Astrocyte (in vitro differentiated cells and primary cell): ENCODE results near the gene POLG. TPM values are rescaled to one million over a fixed set of nuclear protein-coding genes. Genes with fewer than 3 reads are reported as not detected.

Experiments
- DNase-seq: peaks from one replicate; pipeline ENCODE4 v3.0.0-alpha.2; 2010; ENCODE audit warnings: low read depth
- FAIRE-seq: peaks from 2 replicates; lab custom pipeline; 2011; peaks lifted over from hg19 to GRCh38; lab: Jason Lieb, UNC
- H2AFZ ChIP-seq: 2 replicates; pipeline ENCODE4 v1.6.0; 2012; ENCODE audit warnings: low read depth, low read length, inconsistent platforms
- H3K27ac ChIP-seq: 2 replicates; pipeline ENCODE4 v1.5.1; 2011; ENCODE audit warnings: low read depth, low read length, inconsistent platforms
- H3K27me3 ChIP-seq: 2 replicates; pipeline ENCODE4 v1.6.0; 2011; ENCODE audit warnings: low read length, inconsistent platforms; ENCODE audit not compliant: insufficient read depth
- H3K36me3 ChIP-seq: 2 replicates; pipeline ENCODE4 v1.5.1; 2011; ENCODE audit warnings: low read length, inconsistent platforms; ENCODE audit not compliant: insufficient read depth
- H3K4me1 ChIP-seq: 2 replicates; pipeline ENCODE4 v1.5.1; 2011; ENCODE audit warnings: low read length, inconsistent platforms; ENCODE audit not compliant: insufficient read depth
- H3K4me2 ChIP-seq: 2 replicates; pipeline ENCODE4 v1.6.0; 2012; ENCODE audit warnings: low read length, inconsistent platforms
- H3K4me3 ChIP-seq: 2 replicates; pipeline ENCODE4 v1.5.1; 2011; ENCODE audit warnings: low read depth, mild to moderate bottlenecking, low read length, inconsistent platforms; ENCODE audit not compliant: insufficient read depth
- H3K79me2 ChIP-seq: 2 replicates; pipeline ENCODE4 v1.6.0; 2012; ENCODE audit warnings: mild to moderate bottlenecking, low read length, inconsistent platforms; ENCODE audit not compliant: insufficient read depth
- H3K9ac ChIP-seq: 2 replicates; pipeline ENCODE4 v1.6.0; 2012; ENCODE audit warnings: mild to moderate bottlenecking, low read length, inconsistent platforms
- H3K9me3 ChIP-seq: 2 replicates; pipeline ENCODE4 v1.5.1; 2012; ENCODE audit warnings: low read depth, mild to moderate bottlenecking, low read length, inconsistent platforms; ENCODE audit not compliant: insufficient read depth
- H4K20me1 ChIP-seq: 2 replicates; pipeline ENCODE4 v1.6.0; 2012; ENCODE audit warnings: low read length, inconsistent platforms; ENCODE audit not compliant: insufficient read depth
- H3K27ac Mint-ChIP-seq: one replicate; pipeline ENCODE4 v1.8.0; 2021; ENCODE audit warnings: mild to moderate bottlenecking, mixed read lengths; ENCODE audit not compliant: unreplicated experiment
- H3K27me3 Mint-ChIP-seq: one replicate; pipeline ENCODE4 v1.8.0; 2021; ENCODE audit warnings: low read depth, mixed read lengths; ENCODE audit not compliant: unreplicated experiment
- H3K36me3 Mint-ChIP-seq: one replicate; pipeline ENCODE4 v1.8.0; 2021; ENCODE audit warnings: low read depth, mixed read lengths; ENCODE audit not compliant: unreplicated experiment
- H3K4me1 Mint-ChIP-seq: one replicate; pipeline ENCODE4 v1.8.0; 2021; ENCODE audit warnings: low read depth, mixed read lengths; ENCODE audit not compliant: unreplicated experiment
- H3K4me3 Mint-ChIP-seq: one replicate; pipeline ENCODE4 v1.8.0; 2021; ENCODE audit warnings: mild to moderate bottlenecking, moderate library complexity, mixed read lengths; ENCODE audit not compliant: unreplicated experiment
- H3K9me3 Mint-ChIP-seq: one replicate; pipeline ENCODE4 v1.8.0; 2021; ENCODE audit warnings: mild to moderate bottlenecking, mixed read lengths; ENCODE audit not compliant: unreplicated experiment
- EZH2 ChIP-seq: IDR thresholded peaks from 2 replicates; pipeline ENCODE4 v1.6.1; 2012; ENCODE audit warnings: mild to moderate bottlenecking, low read length, inconsistent platforms; ENCODE audit not compliant: insufficient read depth
- total RNA-seq: library from RNA; stranded (reverse); gene quantifications from 2 replicates; pipeline ENCODE4 v1.2.1, GENCODE V29; 2021
- TF ChIP-seq, protein P1 (sequence below): IDR thresholded peaks from 2 replicates; pipeline ENCODE4 v1.5.1; 2011; ENCODE audit warnings: low read depth, mild to moderate bottlenecking, inconsistent platforms, low read length, moderate library complexity; ENCODE audit not compliant: insufficient read depth

The POLG gene
- total RNA-seq, 1 donor from 2014 or later: 54.4 TPM

DNA sequence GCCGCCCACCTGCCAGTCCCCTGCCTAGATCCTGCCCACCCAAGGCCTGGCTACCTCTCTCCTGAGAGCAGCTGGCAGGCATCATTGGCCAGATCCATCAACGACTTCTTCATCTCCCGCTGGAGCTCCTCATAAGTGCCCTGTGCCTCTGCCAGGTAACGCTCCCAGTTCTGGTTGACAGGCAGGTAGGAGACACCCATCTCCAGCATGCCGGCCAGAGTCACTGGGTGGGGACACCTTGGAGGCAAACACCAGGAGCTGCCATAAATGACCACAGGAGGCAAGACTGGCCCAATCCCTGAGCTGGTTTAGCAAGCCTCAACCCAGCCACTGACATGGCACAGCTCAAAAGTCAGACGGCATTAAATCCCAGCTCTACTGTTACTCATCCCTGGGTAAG, 7.5 kb downstream of the POLG start:
- H3K4me1 Mint-ChIP-seq: peaks cover 17% of the 10 kb centered on the region
- peaks cover 31% of the 10 kb centered on the region for H3K36me3 Mint-ChIP-seq

DNA sequence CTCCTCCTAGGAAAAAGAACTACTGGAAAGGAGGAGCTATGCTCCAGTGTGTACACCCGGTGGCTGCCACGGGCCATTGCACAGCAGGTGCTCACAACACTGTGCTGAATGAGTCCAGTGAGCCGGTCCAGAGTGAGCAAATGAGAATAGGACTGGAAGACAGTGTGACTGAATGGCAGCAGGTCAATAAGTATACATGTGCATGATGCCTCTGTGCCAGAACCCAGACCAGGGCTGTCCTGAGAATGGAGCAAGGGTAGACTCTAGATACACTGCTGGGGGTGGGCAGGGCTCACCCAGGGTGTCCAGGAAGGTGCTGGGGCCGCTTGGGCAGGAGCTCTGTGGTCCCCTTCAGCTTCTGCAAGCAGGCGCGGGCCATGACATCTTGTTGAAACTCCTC, 8.3 kb downstream of the POLG start:
- Histone ChIP-seq H3K36me3 (peaks cover 80% of the 10 kb centered on the region), H3K9ac (no peak overlapping the region), H2AFZ (no peak overlapping the region), H3K27ac (no peak overlapping the region), H3K4me1 (peaks cover 5% of the 10 kb centered on the region), H4K20me1 (peaks cover 100% of the 10 kb centered on the region), H3K4me2 (no peak overlapping the region), H3K9me3 (no peaks in the 10 kb centered on the region), H3K4me3 (no peak overlapping the region), H3K27me3 (no peaks in the 10 kb centered on the region), H3K79me2 (peaks cover 83% of the 10 kb centered on the region)
- no peak overlapping the region for H3K4me3 Mint-ChIP-seq
- no peak overlapping the region for H3K27ac Mint-ChIP-seq
- H3K36me3 Mint-ChIP-seq: peaks cover 31% of the 10 kb centered on the region
- H3K27me3 Mint-ChIP-seq: no peaks in the 10 kb centered on the region
- no peak for FAIRE-seq
- H3K9me3 Mint-ChIP-seq: no peaks in the 10 kb centered on the region
- H3K4me1 Mint-ChIP-seq: peaks cover 10% of the 10 kb centered on the region
- TF ChIP-seq, protein P1, sequence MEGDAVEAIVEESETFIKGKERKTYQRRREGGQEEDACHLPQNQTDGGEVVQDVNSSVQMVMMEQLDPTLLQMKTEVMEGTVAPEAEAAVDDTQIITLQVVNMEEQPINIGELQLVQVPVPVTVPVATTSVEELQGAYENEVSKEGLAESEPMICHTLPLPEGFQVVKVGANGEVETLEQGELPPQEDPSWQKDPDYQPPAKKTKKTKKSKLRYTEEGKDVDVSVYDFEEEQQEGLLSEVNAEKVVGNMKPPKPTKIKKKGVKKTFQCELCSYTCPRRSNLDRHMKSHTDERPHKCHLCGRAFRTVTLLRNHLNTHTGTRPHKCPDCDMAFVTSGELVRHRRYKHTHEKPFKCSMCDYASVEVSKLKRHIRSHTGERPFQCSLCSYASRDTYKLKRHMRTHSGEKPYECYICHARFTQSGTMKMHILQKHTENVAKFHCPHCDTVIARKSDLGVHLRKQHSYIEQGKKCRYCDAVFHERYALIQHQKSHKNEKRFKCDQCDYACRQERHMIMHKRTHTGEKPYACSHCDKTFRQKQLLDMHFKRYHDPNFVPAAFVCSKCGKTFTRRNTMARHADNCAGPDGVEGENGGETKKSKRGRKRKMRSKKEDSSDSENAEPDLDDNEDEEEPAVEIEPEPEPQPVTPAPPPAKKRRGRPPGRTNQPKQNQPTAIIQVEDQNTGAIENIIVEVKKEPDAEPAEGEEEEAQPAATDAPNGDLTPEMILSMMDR: no peak
- TF ChIP-seq EZH2: no peak
- no peak for DNase-seq

More for the DNA sequence above, 7.5 kb downstream of the POLG start:
- Histone ChIP-seq H3K9ac (no peak overlapping the region), H3K4me1 (peaks cover 13% of the 10 kb centered on the region), H3K27me3 (no peaks in the 10 kb centered on the region), H3K4me3 (no peak overlapping the region), H4K20me1 (peaks cover 100% of the 10 kb centered on the region), H3K4me2 (no peak overlapping the region), H3K36me3 (peaks cover 81% of the 10 kb centered on the region), H3K9me3 (no peaks in the 10 kb centered on the region), H3K79me2 (peaks cover 85% of the 10 kb centered on the region), H3K27ac (no peak overlapping the region), H2AFZ (no peak overlapping the region)
- H3K27ac Mint-ChIP-seq: no peak overlapping the region
- no peaks in the 10 kb centered on the region for H3K27me3 Mint-ChIP-seq
- FAIRE-seq (no peak), DNase-seq (no peak)
- H3K9me3 Mint-ChIP-seq: no peaks in the 10 kb centered on the region
- TF ChIP-seq EZH2: no peak
- TF ChIP-seq, protein P1: no peak
- no peak overlapping the region for H3K4me3 Mint-ChIP-seq

DNA sequence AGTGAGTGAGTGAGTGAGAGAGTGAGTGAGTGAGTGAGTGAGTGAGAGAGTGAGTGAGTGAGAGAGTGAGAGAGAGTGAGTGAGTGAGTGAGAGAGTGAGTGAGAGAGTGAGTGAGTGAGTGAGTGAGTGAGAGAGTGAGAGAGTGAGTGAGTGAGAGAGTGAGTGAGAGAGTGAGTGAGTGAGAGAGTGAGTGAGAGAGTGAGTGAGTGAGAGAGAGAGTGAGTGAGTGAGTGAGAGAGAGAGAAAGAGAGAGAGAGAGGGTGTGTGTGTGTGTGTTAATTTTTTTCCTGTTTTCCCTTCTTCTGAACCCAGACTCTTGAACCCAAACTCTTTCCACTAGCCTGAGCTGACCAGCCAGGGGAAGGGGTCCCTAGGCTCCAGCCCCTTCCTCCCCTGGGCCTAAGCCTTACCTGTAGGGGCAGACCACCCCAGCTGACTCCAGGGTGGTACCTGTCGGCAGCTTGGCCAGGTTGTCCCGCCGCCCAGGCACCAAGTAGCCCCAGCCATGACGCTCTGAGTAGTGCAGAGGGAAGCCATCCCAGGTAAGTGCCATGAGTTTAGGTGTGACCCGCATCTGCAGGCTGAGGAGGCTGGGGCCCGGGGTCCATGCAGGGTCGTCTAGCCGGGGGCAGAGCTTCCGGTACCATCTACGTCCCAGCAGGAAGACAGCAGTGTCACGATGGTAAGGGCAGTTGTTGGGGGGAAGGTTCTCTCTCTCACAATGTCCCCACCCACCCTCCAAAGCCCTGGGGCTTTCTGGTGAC, 9.4 kb downstream of the POLG start:
- Mint-ChIP-seq H3K4me3 (no peak overlapping the region), H3K4me1 (peaks cover 3% of the 10 kb centered on the region), H3K27ac (no peak overlapping the region), H3K9me3 (no peaks in the 10 kb centered on the region), H3K36me3 (peaks cover 31% of the 10 kb centered on the region), H3K27me3 (no peaks in the 10 kb centered on the region)
- Histone ChIP-seq H3K27ac (no peak overlapping the region), H3K27me3 (no peaks in the 10 kb centered on the region), H3K79me2 (peaks cover 75% of the 10 kb centered on the region), H3K4me3 (no peak overlapping the region), H2AFZ (no peak overlapping the region), H3K9me3 (no peaks in the 10 kb centered on the region), H3K9ac (no peak overlapping the region), H4K20me1 (peaks cover 100% of the 10 kb centered on the region), H3K4me1 (no peaks in the 10 kb centered on the region), H3K36me3 (peaks cover 79% of the 10 kb centered on the region), H3K4me2 (no peak overlapping the region)
- DNase-seq (no peak), FAIRE-seq (no peak)
- TF ChIP-seq EZH2: no peak
- TF ChIP-seq, protein P1: no peak
